CD4-positive, alpha-beta T cell treated with Interleukin-15 for 4 hours (primary cell): ENCODE results near the gene PKNOX2.

Experiments
- DNase-seq: peaks from one replicate; pipeline ENCODE4 v3.0.0-alpha.2; 2020; ENCODE audit warnings: low spot score

PKNOX2 gene

DNA sequence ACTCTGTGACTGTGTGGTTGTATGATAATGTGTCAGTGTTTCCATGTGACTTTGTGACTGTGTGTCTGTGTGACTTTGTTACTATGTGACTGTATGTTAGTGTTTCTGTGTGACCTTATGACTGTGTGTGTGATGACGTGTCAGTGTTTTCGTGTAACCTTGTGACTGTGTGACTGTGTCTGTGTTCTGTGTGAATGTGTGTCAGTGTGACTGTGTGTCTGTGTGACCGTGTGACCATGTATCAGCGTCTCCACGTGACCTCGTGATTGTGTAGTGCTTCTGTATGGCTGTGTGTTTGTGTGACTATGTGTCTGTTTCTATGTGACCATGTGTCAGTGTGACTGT, 9.5 kb upstream of the PKNOX2 start:
- no peak for DNase-seq

DNA sequence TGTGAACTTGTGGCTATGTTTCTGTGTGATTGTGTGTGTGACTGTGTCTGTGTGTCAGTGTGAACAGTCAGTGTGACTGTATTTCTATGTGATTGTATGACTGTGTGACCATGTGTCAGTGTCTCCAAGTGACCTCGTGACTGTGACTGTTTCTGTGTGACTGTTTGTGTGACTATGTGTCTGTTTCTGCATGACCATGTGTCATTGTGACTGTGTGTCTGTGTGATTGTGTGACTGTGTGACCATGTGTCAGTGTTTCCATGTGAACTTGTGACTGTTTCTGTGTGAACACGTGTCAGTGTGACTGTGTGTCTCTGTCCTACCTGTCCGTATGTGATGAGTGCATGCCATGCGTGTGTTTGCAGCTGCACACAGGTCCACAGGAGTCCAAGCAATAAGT, 8.8 kb upstream of the PKNOX2 start:
- DNase-seq = no peak

DNA sequence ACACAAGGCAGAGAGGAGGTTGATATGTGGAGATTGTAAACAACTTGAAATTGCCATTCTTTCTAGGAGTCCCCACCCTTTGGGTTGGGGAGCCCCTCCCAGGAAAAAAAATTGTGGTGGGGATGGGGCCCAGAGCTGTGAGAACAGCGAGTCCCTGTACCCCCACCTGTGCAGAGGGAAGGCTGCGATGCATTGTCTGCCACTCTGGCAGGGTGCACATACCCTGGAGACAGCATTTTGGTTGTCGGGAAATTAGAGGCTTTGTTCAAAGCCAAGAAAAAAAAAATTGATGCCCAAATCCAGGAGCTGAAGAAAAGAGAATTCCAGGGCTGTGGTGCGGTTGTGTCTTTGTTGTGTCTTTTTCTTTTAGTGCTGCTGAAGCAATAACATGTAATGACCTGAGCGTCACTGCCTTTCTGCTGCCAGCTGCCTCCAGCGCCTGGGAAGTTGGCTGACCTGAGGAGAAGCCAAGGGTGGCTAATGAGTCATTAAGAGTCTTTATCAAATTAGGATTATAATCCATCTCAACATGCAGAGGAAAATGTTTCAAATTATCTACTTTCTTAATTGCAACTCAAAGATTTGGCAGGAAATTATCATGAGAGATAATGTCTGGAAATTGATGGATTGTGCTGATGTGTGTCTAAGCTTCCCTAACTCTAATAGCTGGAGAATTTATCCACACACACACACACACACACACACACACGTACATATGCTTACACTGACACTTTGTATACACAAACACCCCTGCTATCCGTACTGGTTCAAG, 8.0 kb upstream of the PKNOX2 start:
- no peak for DNase-seq

DNA sequence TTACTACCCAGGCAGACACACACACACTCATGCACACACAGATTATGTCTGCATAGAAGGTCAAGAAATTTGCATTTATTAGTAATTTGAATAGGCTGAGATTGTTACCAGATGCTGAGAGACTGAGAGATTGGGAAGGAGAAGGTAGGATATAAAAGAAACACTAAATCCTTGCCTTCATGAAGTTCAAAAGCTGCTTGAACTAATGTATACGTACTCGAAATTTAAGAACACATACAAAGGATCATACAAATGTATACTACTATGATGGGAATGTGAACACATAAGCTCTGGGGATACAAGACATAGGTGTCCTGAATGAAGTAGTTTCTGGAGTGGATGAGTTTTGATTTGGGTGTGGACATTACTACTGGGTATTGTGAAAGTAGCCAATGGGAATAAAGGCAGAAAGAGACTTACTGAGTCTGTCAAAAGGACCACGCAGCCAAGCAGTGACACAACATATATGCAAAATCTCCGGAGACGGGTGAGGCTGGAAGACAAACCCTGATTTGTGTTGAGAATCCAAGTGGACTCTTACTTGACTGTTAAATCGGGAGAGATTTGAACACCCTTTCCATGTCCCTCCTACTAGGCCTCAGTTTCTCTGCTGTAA, 7.3 kb upstream of the PKNOX2 start:
- no peak for DNase-seq

DNA sequence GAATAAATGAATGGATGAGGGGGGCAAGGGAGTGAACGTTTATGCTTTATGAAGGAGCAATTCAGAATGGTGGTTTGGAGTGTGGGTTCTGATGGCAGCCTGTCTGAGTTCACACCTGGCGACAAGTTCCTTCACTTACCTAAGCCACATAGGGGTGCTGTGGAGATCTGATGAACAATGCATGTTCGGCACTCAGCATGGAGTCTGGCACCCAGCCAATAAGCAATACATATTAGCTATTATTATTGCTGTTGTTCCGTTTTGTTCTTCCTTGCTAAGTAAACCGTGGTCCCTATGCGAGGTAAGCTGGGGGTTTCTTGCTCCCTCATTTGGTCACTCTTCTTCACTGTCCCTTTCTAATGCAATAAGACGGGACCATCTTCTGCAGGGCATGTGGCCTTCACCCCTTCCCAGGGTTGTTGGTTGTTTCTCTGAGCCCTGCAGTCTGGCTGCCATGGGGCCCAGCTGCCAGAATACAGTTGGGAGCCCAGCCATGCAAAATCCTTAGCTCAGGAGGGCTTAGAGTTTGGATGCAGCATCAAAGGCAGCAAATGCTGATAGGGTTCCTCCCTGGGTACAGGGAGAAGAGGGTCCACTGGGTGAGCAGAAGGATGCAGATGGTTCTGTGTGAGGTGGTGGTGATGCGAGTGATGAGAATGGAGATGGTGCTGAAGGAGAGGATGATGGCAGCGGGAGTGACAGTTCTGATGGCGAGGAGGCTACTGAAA, 6.4 kb upstream of the PKNOX2 start:
- DNase-seq = no peak

DNA sequence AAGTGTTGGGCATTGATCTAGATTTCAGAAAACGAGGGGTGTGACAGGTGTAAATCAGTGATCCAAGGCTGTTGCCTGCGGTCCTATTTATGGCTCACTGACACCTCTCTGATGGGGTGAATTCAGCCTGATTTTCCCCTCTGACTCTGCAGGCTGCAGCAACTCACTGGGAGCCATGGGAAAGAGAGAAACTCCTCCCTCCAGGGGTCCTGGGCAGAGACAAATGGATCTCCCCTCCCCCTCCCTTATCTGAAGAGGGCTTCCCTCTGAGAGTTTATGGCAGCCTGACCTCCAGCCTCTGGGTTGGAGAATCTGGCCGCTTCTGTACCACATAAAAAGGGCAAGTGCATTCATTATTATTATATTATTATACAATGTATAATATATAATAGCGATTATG, 1.8 kb upstream of the PKNOX2 start:
- no peak for DNase-seq

DNA sequence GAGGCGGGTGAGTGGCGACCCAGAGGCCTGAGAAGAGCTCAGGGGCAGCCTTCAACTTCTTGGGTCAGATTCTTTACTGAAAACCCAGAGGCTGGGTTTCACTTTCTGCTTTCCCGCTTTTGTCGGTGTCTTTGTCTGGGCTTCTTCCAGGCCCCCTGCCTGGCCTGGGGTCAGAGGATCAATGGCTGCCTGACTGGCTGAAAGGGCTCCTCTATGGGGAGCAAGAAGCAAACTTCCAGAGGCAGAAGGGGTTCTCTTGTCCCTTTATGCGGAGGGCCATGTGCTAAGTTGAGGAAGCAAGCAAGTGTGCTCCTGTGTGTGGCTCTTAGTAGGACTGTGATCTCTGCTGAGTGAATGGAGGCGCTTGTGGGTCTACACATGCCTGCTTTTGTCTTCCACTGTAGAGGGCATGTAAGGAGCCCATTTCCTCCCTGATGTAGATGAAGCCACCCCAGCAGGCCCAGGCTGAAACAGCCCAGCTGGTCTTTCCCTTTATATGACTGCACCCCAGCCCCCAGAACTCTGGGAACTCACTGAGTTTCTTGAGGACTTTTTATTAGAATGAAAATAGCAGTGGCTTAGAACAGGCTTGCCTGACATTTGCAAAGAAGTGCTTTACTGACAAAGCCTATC, 1.0 kb upstream of the PKNOX2 start:
- no peak for DNase-seq

DNA sequence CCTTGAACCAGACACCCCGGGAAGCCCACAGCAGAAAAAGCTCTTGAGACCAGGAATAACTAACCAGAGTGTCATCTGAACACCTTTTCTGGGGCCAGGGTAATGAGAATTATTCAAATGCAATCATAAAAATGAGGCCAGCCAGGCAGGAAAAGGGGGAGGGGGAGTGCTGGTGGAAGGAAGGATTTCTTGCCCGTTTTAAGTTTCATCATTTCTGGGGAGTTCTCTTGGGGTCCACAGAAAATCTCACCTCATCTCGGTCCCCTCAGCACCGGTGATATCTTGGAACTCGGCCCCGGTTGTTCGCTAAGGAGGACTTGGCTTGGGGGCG, 495 bp upstream of the PKNOX2 start:
- DNase-seq = no peak

DNA sequence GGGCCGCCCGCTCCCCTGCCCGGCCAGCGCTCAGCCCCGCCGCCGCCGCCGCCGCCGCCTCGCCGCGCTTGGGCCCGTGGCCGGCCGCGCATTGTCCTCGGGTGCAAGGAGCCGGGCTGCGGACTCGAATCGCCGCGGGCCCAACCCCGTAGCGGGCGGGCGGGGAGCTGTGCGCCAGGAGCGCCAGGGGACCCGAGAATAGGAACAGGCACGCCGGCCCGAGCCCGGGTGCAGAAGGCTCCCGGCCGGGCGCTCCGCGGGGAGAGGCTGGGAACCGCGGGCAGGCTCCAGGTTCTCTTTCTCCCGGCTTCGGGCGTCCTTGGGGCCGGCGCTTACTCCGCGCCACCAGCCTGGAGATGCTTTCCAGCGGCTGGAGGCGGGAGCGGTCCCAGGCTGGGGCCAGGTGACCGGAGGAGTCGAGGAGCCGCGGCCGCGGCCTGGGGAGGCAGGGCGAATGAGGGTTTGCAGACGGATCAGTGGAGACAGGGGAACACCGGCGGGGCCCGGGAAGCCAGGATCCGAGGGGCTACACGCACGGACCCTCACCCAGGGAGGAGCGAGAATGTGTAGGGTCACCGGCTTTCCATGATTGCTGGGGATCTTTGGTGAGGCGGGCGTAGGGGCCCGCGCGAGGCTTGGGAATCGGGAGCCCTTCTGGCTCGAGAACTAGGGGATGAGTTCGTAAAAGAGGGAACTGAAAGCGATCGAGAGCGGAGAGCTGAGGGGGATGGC, 726 bp downstream of the PKNOX2 start:
- no peak for DNase-seq

DNA sequence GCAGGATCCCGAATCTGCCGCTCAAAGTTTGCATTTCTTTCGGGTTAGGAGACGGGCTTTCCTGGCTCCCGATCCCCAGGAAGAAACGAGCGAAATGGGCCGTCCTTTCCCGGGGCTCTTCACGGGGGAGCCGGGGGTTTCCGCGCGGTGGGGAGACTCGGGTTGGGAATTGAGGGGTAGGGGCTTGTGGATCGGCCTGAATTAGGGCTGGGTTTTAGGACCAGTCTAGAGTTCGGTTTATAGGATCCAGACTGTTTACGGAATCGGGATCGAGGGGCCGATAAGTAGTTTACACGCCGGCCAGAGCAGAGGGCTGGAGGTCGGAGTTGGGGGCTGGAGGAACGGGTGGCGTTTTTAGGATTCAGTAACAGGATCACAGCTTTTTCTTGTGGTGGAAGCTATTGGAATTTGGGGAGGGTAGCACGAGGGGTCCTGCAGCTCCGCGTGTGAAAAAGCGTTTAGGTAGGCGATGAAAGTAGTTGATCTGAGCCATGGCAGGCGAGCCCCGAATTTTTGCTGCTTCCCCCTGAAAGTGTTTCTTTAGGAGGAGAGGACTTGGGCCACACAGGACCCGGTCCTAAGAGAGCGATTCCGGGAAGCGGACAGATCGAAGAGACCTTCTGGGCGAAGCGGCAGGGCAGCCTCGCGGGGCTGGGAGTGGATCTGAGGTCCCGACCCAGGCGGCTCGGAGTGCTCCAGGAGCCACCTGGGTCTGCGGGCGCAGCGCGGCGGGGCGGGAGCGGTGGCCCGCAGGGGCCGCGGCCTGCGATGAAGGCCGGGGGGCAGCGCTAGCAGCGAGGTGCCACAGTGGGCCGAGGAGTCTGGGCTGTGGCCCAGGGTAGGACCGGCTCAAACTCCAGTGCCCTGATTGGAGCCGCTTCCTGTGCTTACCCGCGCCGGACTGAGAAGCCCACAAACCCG, 1.6 kb downstream of the PKNOX2 start:
- no peak for DNase-seq

DNA sequence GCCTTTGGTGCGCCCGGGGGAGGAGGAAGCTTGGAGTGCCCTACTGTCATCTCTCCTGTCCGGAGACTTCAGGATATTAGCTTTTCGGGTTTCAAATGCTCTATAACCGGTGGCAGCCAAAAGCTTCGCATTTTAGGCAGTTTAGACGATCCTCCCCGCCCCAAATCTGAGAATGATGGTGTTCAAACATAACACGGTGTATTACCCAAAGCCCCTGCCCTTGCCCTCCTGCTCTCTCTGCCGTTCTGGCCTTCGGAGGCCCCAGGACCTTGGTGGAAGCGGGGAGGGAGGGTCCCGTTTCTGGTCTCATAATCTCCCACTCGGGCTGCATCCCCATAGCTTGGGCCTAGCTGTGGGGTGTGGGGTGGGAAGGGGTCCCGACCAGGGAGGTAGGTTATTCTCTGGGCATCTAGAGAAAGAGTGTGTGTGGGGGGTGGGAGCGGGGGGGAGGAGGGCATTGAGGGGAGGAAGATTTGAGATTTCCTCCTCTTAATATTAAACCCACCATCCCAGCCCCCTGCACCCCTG, 2.3 kb downstream of the PKNOX2 start:
- no peak for DNase-seq

DNA sequence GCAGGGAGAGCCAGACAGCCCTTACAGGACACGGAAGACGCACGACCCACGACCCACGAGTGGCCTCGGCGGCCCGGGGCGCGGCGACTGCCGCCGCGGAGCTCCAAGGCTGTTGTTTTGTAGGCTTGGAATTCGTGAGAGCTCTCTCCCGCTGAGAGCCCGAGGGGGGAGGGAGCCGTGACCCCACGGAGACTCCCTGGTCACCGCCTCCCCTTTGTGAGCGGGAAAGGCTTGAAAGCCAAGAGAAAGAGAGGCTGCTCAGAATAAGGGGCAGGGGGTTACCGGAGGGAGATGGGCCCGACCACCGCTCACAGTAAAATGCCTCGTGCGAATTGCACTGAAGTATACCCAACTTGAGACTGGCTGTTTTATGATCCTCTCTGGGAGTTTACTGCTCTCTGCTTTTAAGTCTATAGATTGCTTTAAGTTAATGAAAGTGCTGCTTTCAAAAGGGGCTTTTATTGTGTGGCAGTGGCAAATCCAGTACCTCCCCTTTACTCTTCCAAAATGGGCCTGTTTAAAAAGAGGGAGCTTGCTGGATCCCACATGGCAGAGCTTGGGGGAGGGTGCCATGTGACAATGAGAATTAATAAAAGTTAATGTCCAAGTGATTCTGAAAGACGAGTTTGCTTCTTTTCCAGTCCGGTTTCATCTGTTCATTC, 2.9 kb downstream of the PKNOX2 start:
- no peak for DNase-seq

DNA sequence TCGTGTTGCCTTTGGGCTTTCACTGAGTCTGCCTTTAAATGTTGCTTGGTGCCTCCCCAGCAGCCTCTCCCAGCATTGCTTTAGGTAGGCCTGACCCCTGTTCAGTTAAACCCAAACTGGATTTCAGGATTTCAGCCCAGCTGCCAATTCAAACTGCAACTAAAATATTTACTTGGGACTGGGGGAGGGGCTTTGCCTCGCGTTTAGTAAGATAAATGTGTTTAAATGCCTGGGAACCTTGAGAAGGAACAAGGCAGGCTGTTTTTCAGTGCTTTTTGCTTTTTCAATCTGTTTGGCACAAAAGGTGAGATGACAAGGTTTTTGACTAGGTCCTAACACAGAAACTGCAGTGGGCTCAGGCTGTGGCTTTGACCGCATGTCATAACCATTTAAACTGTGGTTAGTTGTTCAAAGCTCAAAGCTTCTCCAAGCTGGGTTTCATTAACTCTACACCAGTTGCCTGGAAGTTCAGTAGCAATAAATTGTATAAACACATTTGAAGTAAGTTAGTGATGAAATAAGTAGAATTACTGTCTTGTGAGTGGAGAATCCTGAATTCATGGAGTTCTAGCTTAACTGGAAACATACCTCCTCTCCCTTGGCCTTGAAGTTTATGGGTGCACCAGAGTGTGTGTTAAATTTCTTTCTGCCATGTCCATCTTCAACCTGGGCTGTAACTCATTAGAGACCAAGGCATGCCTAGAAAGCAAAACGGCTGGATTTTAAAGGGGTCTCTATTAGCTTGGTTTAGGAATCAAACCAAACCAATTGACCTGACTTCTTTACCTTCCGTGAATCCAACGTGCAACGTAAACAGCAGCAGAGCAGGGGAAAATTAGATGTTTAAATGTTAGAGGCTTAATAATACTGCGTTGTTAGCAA, 3.6 kb downstream of the PKNOX2 start:
- DNase-seq = no peak

DNA sequence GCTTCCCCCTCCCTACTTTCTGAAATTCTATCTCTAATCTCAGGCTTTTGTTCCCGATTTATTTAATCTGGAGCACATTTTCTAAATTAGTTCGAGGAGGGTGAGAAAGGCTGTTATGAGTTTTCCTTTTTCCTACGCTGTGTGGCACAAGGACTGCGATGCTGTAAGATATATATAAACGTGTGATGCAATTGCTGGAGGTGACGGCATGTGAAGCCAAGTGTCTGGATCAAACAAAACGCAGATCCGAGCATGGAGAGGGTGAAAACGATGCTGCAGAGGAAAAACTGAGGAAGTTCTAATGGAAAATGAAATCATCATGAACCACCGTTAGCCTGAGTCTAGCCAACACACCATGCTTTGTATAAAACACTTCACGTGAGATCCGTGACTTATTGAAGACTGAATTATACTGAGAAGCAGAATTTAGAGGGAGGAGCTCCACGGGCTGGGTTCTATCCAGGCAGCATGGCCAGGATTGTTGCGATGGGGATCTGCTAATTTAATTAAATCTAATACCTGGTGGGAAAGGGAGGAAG, 4.4 kb downstream of the PKNOX2 start:
- DNase-seq = no peak

DNA sequence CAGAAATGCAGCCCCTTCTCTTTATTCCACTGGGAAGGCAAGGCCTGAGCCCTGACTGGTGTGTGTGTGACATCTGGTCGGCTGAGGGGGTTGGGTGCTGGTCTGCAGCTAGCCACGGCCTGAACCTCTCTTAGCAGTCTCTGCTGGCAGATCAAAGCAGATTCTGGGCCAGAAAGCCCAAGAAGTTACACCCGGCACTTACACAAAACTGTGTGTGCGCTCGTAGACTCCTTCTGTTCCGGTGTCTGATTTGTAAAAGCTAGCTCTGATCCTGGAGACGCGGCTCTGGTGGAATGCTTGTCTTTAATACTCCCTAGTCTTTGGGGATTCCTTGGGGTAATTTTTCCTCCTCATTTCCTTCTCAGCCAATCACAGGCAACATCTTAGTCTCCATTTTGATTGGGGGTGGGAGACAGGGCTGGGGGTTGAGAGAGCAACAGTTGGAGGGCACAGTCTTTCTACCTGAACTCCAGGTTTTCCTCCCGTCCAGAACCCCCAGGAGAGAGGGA, 5.5 kb downstream of the PKNOX2 start:
- no peak for DNase-seq

DNA sequence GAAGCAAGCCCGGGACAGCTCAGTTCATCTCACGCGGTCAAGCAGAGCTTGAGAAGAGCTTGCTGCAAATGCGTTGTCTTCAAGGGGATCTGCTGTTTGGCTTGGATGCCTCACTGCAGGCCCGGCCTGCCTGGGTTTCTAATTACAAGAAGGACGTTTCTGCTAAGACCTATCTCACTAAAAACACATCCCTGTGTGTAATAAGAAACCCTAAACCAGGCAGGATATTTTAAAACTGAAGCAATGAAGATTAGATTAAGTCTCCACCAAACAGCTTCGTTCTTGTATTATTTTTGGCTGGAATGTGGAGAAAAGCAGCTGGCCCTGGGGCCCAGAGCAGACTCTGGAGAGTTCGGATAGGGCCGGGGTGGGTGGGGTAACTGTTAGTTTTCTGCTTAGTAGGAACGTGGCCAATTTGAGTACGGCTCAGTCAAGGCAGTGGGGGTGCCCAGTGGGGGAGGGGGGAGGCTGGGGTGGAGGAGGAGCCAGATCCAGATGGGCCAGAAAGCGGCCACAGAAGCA, 6.0 kb downstream of the PKNOX2 start:
- no peak for DNase-seq

DNA sequence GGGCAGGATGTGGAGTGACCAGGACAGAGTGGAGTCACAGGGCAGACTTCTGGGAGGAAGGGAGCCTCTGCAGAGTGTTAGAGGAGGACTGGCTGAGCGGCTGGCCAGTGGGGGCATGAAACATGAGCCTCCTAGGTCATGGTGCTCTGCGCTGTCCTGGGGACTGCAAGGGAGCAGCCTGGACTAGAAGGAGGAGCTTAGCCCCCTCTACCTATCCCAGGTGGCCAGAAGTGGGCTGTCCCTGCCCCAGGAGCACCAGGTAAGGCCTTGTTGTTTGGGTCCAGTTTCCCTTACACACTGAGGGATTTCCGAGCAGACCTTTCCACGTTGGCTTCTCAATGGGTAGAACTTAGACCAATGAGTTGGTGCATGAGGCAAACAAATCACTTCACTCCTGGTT, 7.4 kb downstream of the PKNOX2 start:
- no peak for DNase-seq

DNA sequence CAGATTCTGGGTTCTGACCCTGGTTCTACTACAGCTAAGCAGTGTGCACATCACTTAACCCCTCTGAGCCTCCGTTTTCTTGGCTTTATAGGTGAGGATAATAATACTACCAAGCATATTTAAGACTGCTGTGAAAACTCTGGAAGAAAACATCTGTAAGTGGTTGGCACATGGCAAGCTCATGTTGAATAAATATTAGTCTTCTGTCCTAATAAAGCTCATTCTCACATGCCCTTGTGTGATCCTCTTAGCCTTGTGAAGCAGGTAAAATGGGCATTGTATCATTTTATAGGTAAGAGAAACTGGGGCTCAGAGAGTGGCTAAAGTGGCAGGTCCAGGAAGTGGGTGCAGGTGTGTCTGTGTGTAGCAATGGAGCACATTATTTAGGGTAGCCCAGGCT, 8.5 kb downstream of the PKNOX2 start:
- no peak for DNase-seq

DNA sequence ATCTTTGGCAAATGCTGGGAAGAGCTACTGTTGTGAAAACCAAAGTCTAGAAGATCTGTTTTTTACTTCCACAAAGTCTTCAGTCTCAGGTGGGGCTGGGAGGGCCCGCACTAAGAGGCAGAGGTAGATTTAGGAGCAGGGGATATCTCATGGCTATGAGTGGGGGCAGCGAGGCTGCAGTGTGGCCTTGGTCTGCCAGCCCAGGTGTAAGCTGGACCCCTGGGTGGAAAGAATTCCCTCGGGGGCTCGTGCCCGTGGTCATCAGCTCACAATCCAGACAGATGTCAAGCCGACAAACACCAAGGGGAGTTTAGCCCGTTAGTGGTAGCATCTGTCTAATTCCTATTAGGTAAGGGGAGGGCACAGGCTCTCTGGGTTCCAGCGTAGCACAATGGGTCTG, 9.0 kb downstream of the PKNOX2 start:
- no peak for DNase-seq
